GM12878 (cell line): Measurements from ENCODE around the gene TRIOBP. TPM values are rescaled to one million over a fixed set of nuclear protein-coding genes. Genes with fewer than 3 reads are reported as not detected.

Source experiments
- ATAC-seq: fragments of 200-7000 bp; cut with Tn5 transposase; 3 replicates; pipeline ENCODE4 v1.9.1; 2020; ENCODE audit warnings: mild to moderate bottlenecking, moderate library complexity
- BruUV-seq: library from RNA; stranded (reverse); fragments of 400-500 nt; replicated peaks from 2 replicates; lab custom pipeline; 2021; lab: Mats Ljungman, UMichigan
- CTCF ChIA-PET: fragments of 300-600 bp; sonication (Branson Sonifier 250); formaldehyde crosslinking; extraction: SDS; loops from one replicate; lab custom pipeline; 2021; ENCODE audit warnings: inconsistent platforms; lab: Yijun Ruan, JAX
- POLR2A ChIA-PET: fragments of 350-600 bp; formaldehyde crosslinking; extraction: SDS; loops from one replicate; lab custom pipeline; 2021; ENCODE audit warnings: inconsistent platforms; lab: Charles Lee
- RAD21 ChIA-PET: fragments of 300-600 bp; sonication (Branson Sonifier 250); formaldehyde crosslinking; loops from one replicate; lab custom pipeline; 2023; ENCODE audit warnings: antibody characterized with exemption; ENCODE audit not compliant: unreplicated experiment; lab: Charles Lee
- SMC1A ChIA-PET: fragments of 300-600 bp; sonication (Branson Sonifier 250); formaldehyde crosslinking; loops from one replicate; lab custom pipeline; 2023; ENCODE audit not compliant: unreplicated experiment, uncharacterized antibody; lab: Charles Lee
- DNase-seq: peaks from one replicate; pipeline ENCODE4 v3.0.0-alpha.2; 2011; ENCODE audit warnings: low read depth, low spot score
- FAIRE-seq: peaks from 3 replicates; lab custom pipeline; 2011; peaks lifted over from hg19 to GRCh38; lab: Jason Lieb, UNC
- H2AFZ ChIP-seq: 2 replicates; pipeline ENCODE4 v1.6.0; 2011; ENCODE audit warnings: low read depth, low read length, control low read depth; ENCODE audit not compliant: control insufficient read depth
- H3K27ac ChIP-seq: 2 replicates; pipeline ENCODE4 v1.5.1; 2011; ENCODE audit warnings: control low read depth; ENCODE audit not compliant: control insufficient read depth, insufficient read depth
- H3K27me3 ChIP-seq, 2 experiments: replicated peaks in 1 of 2; 2 replicates each; pipeline versions ENCODE4 v1.6.0 to v1.6.1; 2011; ENCODE audit warnings: low read length in 1 of 2; ENCODE audit not compliant: control insufficient read depth in 2 of 2, insufficient read depth in 2 of 2
- H3K36me3 ChIP-seq, 2 experiments: 2 replicates each; pipeline ENCODE4 v1.5.1; 2011; ENCODE audit warnings: low read length in 1 of 2; ENCODE audit not compliant: control insufficient read depth in 2 of 2, insufficient read depth in 2 of 2
- H3K4me1 ChIP-seq: 2 replicates; pipeline ENCODE4 v1.6.1; 2011; ENCODE audit warnings: mild to moderate bottlenecking, low read length, moderate library complexity, mixed read lengths; ENCODE audit not compliant: control insufficient read depth, insufficient read depth
- H3K4me2 ChIP-seq: 2 replicates; pipeline ENCODE4 v1.6.0; 2011; ENCODE audit warnings: control low read depth; ENCODE audit not compliant: control insufficient read depth, insufficient read depth
- H3K4me3 ChIP-seq: fragments of 200-600 bp; sonication (generic); 2 replicates; pipeline ENCODE4 v1.5.1; 2016
- H3K79me2 ChIP-seq: 2 replicates; pipeline ENCODE4 v1.6.0; 2011; ENCODE audit warnings: low read length; ENCODE audit not compliant: control insufficient read depth, insufficient read depth
- H3K9ac ChIP-seq: 2 replicates; pipeline ENCODE4 v1.8.0; 2011; ENCODE audit warnings: low read length, control low read depth, mixed read lengths; ENCODE audit not compliant: control insufficient read depth, insufficient read depth
- H3K9me3 ChIP-seq: replicated peaks from 3 replicates; pipeline ENCODE4 v1.5.1; 2011; ENCODE audit warnings: mild to moderate bottlenecking, low read length; ENCODE audit not compliant: control insufficient read depth, insufficient read depth
- H4K20me1 ChIP-seq: 2 replicates; pipeline ENCODE4 v1.6.0; 2011; ENCODE audit not compliant: control insufficient read depth, insufficient read depth
- BMI1 ChIP-seq: fragments of 450-650 bp; IDR thresholded peaks from 2 replicates; pipeline ENCODE4 v1.6.1; 2016; ENCODE audit warnings: mild to moderate bottlenecking, moderate library complexity, borderline replicate concordance
- E4F1 ChIP-seq: fragments of 450-650 bp; IDR thresholded peaks from 2 replicates; pipeline ENCODE4 v1.6.1; 2018; ENCODE audit warnings: borderline replicate concordance, mild to moderate bottlenecking; ENCODE audit not compliant: partially characterized antibody
- EP300 ChIP-seq, 2 experiments: fragments of 150-350 bp in 1 of 2; IDR thresholded peaks; 2 replicates each; pipeline ENCODE4 v1.6.1; 2011 to 2012; ENCODE audit warnings: low read depth in 2 of 2, low read length in 2 of 2, borderline replicate concordance in 1 of 2, improper control_type of control experiment in 1 of 2, inconsistent platforms in 1 of 2; ENCODE audit not compliant: control insufficient read depth in 1 of 2
- NKRF ChIP-seq: fragments of 450-650 bp; conservative IDR thresholded peaks from 2 replicates; pipeline ENCODE4 v1.6.1; 2017; ENCODE audit warnings: mild to moderate bottlenecking, moderate library complexity
- PAX5 ChIP-seq: IDR thresholded peaks from 2 replicates; pipeline ENCODE4 v1.6.1; 2011; ENCODE audit warnings: low read depth, low read length, borderline replicate concordance
- PBX3 ChIP-seq: IDR thresholded peaks from 2 replicates; pipeline ENCODE4 v1.6.1; 2011; ENCODE audit warnings: mild to moderate bottlenecking, low read depth, low read length, moderate library complexity; ENCODE audit not compliant: insufficient replicate concordance
- PKNOX1 ChIP-seq: fragments of 450-650 bp; IDR thresholded peaks from 2 replicates; pipeline ENCODE4 v1.6.1; 2016; ENCODE audit warnings: mild to moderate bottlenecking
- SP1 ChIP-seq: IDR thresholded peaks from one replicate; pipeline ENCODE4 v1.6.1; 2011; ENCODE audit warnings: low read depth, low read length
- SRF ChIP-seq, 2 experiments: IDR thresholded peaks; 2 replicates each; pipeline ENCODE4 v1.6.1; 2011; ENCODE audit warnings: low read depth in 2 of 2, low read length in 2 of 2, mild to moderate bottlenecking in 1 of 2, moderate library complexity in 1 of 2
- YY1 ChIP-seq: IDR thresholded peaks from 2 replicates; pipeline ENCODE4 v1.6.1; 2011; ENCODE audit warnings: low read depth, mild to moderate bottlenecking, low read length
- ZNF687 ChIP-seq: fragments of 450-650 bp; IDR thresholded peaks from 2 replicates; pipeline ENCODE4 v1.6.1; 2017; ENCODE audit warnings: mild to moderate bottlenecking, moderate library complexity
- WGBS: methylation state at CpG from one replicate; pipeline ENCODE4 v1.1.6; 2016; ENCODE audit warnings: low lambda C conversion rate; ENCODE audit not compliant: insufficient replicate concordance, insufficient coverage; ENCODE audit errors: missing lambda C conversion rate; 5-methylcytosine and 5-hydroxymethylcytosine counted together
- in situ Hi-C: fragments of 300-500 bp; cut with MboI; formaldehyde crosslinking; loops from 9 replicates; pipeline ENCODE4 v1.14.3; 2018; ENCODE audit warnings: mixed read lengths
- intact Hi-C: fragments of 100-400 bp; cut with micrococcal nuclease; formaldehyde crosslinking; loops from one replicate; pipeline ENCODE4 v1.14.2; 2022; ENCODE audit not compliant: unreplicated experiment
- polyA plus RNA-seq, 11 experiments: library from polyadenylated mRNA; depleted of rRNA in 4 of 11; unstranded in 6 of 11; stranded (reverse) in 5 of 11; fragments of >200 nt; fragmentation: Nextera tagmentation in 4 of 11; fragmentation: Illumina TruSeq in 1 of 11; extraction: Ambion mirVana in 4 of 11; extraction: Trizol in 1 of 11; gene quantifications; 1 replicate in 1 of 11; 2 replicates in 10 of 11; pipeline versions ENCODE4 v1.2.1 to v1.2.3, GENCODE V29; 2011 to 2016; ENCODE audit warnings: inconsistent platforms in 2 of 11, missing spikeins in 2 of 11, low read depth in 1 of 11
- total RNA-seq, 4 experiments: library from RNA; depleted of rRNA in 3 of 4; stranded (reverse); fragments of >200 nt in 3 of 4; fragmentation: Illumina TruSeq in 1 of 4; extraction: Trizol in 1 of 4; gene quantifications; 2 replicates each; pipeline versions ENCODE4 v1.2.1 to v1.2.3, GENCODE V29; 2013 to 2021

TRIOBP gene
- total and polyA plus RNA-seq, 10 of the 15 experiments (the other 5 are each of a cell fraction or from before 2014, with no cell fraction given) = 0.21 to 23.6 (median 11.9) TPM

- TF ChIP-seq PBX3 = no peak
- no peak for TF ChIP-seq SP1
- TF ChIP-seq NKRF = no peak
Measured at GRCh38 chr22:37715760-37716159, 18.9 kb downstream of the TRIOBP start (continued).

GRCh38 chr22:37716708-37717107 is 19.9 kb downstream of the TRIOBP start:
- Histone ChIP-seq H2AFZ (no peak overlapping the region), H3K9ac (no peak overlapping the region), H3K9me3 (no peaks in the 10 kb centered on the region), H3K36me3 (no peaks in the 10 kb centered on the region), H3K4me1 (no peaks in the 10 kb centered on the region), H4K20me1 (no peaks in the 10 kb centered on the region), H3K27me3 (no peaks in the 10 kb centered on the region), H3K4me2 (no peak overlapping the region), H3K4me3 (no peak overlapping the region), H3K79me2 (no peaks in the 10 kb centered on the region), H3K27ac (no peak overlapping the region)
- no peak for ATAC-seq
- CTCF ChIA-PET = no interaction called here
- WGBS = 98% methylated on average over 9 of the region's 9 CpGs
- intact Hi-C loops (no loop called here), in situ Hi-C loops (no loop called here)
- SMC1A ChIA-PET = no interaction called here
- no peak for FAIRE-seq
- RAD21 ChIA-PET = no interaction called here
- POLR2A ChIA-PET = no interaction called here
- no peak for DNase-seq
- no TSS peak for BruUV-seq
- TF ChIP-seq EP300 (IDR thresholded peaks at IDR 0.05; ENCODE audit: borderline replicate concordance in 1 of 2, control insufficient read depth in 1 of 2, low read depth in 2 of 2, low read length in 2 of 2) (no peak), BMI1 (no peak), PAX5 (no peak), ZNF687 (no peak), PKNOX1 (no peak), YY1 (no peak), E4F1 (no peak), SRF (IDR thresholded peaks at IDR 0.05; ENCODE audit: low read depth in 2 of 2, low read length in 2 of 2) (no peak)
